ENCODE results near the gene ADAMTS16. TPM values are rescaled to one million over a fixed set of nuclear protein-coding genes. Genes with fewer than 3 reads are reported as not detected.

ADAMTS16 gene
- total and polyA plus RNA-seq, 7 donors: under 0.01 to 5.3 (median 0.16) TPM; not detected in 2

DNA sequence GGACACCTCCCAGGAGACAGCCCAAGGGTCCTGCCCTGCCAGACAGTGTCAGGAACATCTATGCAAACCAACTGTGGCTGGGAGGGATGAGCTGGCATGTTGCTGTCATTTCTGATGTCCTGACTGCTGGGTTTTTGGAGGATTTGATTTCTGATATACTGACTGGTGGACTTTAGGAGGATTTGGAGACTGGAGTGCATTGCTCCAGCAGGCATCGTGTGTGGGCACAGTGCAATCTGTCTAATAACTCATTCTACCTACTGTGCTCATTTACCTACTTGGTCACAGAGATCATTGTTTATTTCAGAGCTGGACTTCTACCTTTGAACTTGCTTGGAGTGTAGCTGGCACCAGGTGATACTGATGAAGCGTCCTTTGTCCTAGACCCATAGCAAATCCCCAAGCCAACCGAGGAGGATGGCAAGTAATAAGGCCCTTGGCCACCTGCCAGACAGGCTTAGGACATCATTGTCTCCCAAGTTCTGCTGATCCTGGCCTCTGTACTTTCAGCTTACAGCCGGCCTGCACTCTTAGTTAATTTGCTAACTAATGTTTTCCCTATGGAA is 158.0 kb downstream of the ADAMTS16 start:
- no peaks in the 10 kb centered on the region for H3K4me1 ChIP-seq
- intact Hi-C loops (cut with DNase I): no loop called here
- H3K9me3 ChIP-seq: peaks cover 0 to 6% (median 0%) of the 10 kb centered on the region in 4 donors
- no peak overlapping the region for H3K27ac ChIP-seq
- H3K4me3 ChIP-seq: no peak overlapping the region
- 55 to 75% methylated on average over 4 of the region's 4 CpGs for WGBS, 2 donors
- H3K27me3 ChIP-seq: no peaks in the 10 kb centered on the region
- TF ChIP-seq, protein P1, sequence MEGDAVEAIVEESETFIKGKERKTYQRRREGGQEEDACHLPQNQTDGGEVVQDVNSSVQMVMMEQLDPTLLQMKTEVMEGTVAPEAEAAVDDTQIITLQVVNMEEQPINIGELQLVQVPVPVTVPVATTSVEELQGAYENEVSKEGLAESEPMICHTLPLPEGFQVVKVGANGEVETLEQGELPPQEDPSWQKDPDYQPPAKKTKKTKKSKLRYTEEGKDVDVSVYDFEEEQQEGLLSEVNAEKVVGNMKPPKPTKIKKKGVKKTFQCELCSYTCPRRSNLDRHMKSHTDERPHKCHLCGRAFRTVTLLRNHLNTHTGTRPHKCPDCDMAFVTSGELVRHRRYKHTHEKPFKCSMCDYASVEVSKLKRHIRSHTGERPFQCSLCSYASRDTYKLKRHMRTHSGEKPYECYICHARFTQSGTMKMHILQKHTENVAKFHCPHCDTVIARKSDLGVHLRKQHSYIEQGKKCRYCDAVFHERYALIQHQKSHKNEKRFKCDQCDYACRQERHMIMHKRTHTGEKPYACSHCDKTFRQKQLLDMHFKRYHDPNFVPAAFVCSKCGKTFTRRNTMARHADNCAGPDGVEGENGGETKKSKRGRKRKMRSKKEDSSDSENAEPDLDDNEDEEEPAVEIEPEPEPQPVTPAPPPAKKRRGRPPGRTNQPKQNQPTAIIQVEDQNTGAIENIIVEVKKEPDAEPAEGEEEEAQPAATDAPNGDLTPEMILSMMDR (IDR thresholded peaks at IDR 0.05): no peak
- no peak for TF ChIP-seq POLR2A (IDR thresholded peaks at IDR 0.05)
- no peak for TF ChIP-seq EP300 (IDR thresholded peaks at IDR 0.05)
- no peak for DNase-seq
- no peaks in the 10 kb centered on the region for H3K36me3 ChIP-seq

DNA sequence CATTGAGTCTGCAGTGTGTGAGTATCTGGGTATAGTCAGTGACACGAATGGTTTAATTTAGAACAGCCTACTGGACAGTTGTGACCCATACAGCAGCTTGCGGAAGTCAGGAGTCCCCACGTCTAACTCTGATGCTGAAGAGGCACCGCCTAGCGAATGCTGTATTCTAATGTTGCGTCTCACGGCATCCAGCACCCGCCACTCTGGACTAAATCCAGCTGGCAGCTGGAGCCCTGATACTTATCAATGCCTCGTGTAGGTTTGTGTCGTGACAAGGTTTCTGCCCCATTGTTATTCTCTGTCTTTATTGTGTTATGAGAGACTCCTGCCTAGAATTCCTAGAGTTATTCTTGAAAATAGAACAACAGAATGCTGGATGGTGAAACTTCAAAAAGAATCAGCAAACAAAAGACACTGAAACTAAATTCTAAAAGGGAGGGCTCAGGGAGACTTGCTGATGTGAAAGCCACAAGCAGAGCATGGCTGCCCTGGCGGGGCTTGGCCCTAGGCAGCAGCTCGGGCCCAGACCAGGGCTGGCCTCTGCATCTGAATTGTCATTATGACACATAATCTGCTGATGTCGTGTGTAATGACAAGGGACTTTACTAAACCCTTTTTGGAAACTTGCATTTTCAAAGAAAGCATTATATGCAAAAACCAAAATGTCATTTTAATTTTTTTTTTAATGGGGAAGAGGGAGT is 158.9 kb downstream of the ADAMTS16 start:
- 76 to 79% methylated on average over 13 of the region's 13 CpGs for WGBS, 2 donors
- H3K27me3 ChIP-seq: no peaks in the 10 kb centered on the region
- H3K27ac ChIP-seq: no peak overlapping the region
- peaks cover 0 to 6% (median 1%) of the 10 kb centered on the region in 4 donors for H3K9me3 ChIP-seq
- no peak overlapping the region for H3K4me3 ChIP-seq
- intact Hi-C loops (cut with DNase I): no loop called here
- TF ChIP-seq, protein P1 (IDR thresholded peaks at IDR 0.05): no peak
- TF ChIP-seq EP300 (IDR thresholded peaks at IDR 0.05) (no peak), POLR2AphosphoS5 (IDR thresholded peaks at IDR 0.05) (no peak), POLR2A (IDR thresholded peaks at IDR 0.05) (no peak)
- H3K36me3 ChIP-seq: no peaks in the 10 kb centered on the region
- H3K4me1 ChIP-seq: no peaks in the 10 kb centered on the region
- DNase-seq: no peak

DNA sequence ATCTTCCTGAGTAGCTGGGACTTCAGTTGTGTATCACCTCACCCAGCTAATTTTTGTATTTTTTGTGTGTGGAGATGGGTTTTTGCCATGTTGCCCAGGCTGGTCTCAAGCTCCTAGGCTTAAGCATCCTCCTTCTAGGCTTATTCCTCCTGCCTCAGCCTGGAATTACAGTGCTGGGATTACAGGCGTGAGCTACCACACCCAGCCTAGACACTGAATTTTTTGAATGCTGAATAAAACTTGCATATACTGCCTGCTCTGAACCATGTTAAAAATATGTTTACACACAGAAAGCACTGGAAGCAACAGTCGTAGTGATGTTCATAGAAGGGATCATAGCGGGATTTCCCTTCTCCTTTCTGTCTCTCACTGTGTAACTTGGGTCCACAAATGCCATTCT is 161.0 kb downstream of the ADAMTS16 start:
- Histone ChIP-seq H3K4me3 (no peak overlapping the region), H3K9me3 (peaks cover 0 to 6% (median 1%) of the 10 kb centered on the region in 4 donors), H3K27ac (no peak overlapping the region), H3K27me3 (no peaks in the 10 kb centered on the region), H3K36me3 (no peaks in the 10 kb centered on the region), H3K4me1 (no peaks in the 10 kb centered on the region)
- intact Hi-C loops (cut with DNase I): no loop called here
- no peak for DNase-seq
- TF ChIP-seq POLR2AphosphoS5 (IDR thresholded peaks at IDR 0.05) (no peak), EP300 (IDR thresholded peaks at IDR 0.05) (no peak)
- TF ChIP-seq, protein P1 (IDR thresholded peaks at IDR 0.05): no peak
- WGBS, 2 donors: 2 to 54% methylated on average over 3 of the region's 3 CpGs

DNA sequence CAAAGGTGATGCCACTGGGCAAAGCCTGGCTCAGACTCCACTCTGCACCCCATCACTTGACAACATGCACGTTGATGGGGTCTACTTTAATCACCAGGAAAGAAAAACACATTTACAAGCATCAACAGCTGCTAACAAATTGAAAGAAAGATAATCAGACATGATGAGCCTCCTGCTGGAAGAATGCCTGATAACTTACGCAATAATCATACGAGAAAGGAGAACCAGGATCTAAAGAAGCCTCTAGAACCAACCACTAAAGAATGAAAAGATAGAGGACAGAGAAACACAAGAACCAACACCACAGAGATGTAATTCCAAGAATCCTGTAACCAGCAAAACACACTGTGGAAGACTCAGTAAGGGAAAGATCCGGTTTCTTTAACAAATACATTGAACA is 162.1 kb downstream of the ADAMTS16 start:
- no peak for DNase-seq
- H3K27ac ChIP-seq: no peak overlapping the region
- peaks cover 0 to 6% (median 1%) of the 10 kb centered on the region in 4 donors for H3K9me3 ChIP-seq
- H3K27me3 ChIP-seq: no peaks in the 10 kb centered on the region
- TF ChIP-seq EP300 (IDR thresholded peaks at IDR 0.05) (no peak), POLR2AphosphoS5 (IDR thresholded peaks at IDR 0.05) (no peak), POLR2A (IDR thresholded peaks at IDR 0.05) (no peak)
- TF ChIP-seq, protein P1 (IDR thresholded peaks at IDR 0.05): no peak
- WGBS, 2 donors: 49 to 68% methylated on average over 4 of the region's 4 CpGs
- no peaks in the 10 kb centered on the region for H3K36me3 ChIP-seq
- intact Hi-C loops (cut with DNase I): no loop called here
- no peaks in the 10 kb centered on the region for H3K4me1 ChIP-seq
- no peak overlapping the region for H3K4me3 ChIP-seq
